ENCODE measurements around the gene ZFYVE9.
A peak's percentile ranks its signal among the peaks of the same experiment; 100 is the strongest.

The ZFYVE9 gene

GRCh38 chr1:52243221-52243987, 101.5 kb downstream of the ZFYVE9 start:
- DNase-seq = no peak

GRCh38 chr1:52249831-52250230, 107.9 kb downstream of the ZFYVE9 start:
- no peak for DNase-seq

DNA sequence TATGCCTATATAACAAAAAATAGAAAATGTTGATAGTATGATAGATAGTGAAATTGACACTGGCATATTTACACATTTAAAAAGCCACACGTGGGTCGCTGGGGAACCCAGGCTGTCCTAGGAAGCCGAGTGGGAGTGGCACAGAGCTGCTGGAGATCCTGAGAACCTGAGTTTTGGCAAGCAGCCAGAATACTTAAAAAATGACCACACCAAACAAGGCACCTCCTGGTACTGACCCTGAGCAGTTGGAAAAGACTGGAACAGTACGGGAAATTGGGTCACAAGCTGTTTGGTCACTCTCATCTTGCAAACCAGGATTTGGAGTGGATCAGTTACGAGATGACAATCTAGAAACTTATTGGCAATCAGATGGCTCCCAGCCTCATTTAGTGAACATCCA, 111.5 kb downstream of the ZFYVE9 start:
- DNase-seq = peak in 1 of 14 donors; percentile 26

- no peak for DNase-seq
Measured at GRCh38 chr1:52259886-52260285, 118.0 kb downstream of the ZFYVE9 start.

- no peak for DNase-seq
Measured at GRCh38 chr1:52263153-52263910, 121.4 kb downstream of the ZFYVE9 start.

- DNase-seq = no peak
Measured at GRCh38 chr1:52264530-52265115, 122.7 kb downstream of the ZFYVE9 start.

DNA sequence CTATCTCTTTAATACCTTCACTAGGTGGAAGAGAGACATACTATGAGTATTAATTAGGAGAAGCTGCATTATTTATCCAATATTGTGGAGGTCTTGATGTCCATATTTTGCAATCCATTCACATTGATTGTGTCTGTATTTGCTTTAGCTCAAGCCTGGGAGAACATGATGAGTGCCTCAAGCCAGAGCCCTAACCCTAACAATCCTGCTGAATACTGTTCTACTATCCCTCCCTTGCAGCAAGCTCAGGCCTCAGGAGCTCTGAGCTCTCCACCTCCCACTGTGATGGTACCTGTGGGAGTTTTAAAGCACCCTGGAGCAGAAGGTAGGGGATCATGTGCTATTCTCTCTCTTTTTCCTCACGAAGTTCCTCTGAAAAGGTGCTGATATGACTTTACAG, 124.6 kb downstream of the ZFYVE9 start:
- DNase-seq = no peak

DNA sequence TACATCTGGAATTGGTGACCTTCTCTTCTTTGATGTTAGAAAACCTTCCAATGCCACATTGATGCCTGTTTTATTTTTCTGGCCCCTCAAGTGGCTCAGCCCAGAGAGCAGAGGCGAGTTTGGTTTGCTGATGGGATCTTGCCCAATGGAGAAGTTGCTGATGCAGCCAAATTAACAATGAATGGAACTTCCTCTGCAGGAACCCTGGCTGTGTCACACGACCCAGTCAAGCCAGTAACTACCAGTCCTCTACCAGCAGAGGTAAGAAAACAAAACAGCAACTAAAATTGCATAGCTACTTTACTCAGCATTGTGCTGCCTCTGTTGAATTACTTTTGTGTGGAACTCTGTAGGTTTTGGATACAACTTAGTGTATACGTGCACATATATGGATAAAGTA, 126.5 kb downstream of the ZFYVE9 start:
- DNase-seq = peak in 5 of 14 donors; percentile 0 to 6 (median 3)

- no peak for DNase-seq
Measured at GRCh38 chr1:52281518-52281917, 139.6 kb downstream of the ZFYVE9 start.

DNA sequence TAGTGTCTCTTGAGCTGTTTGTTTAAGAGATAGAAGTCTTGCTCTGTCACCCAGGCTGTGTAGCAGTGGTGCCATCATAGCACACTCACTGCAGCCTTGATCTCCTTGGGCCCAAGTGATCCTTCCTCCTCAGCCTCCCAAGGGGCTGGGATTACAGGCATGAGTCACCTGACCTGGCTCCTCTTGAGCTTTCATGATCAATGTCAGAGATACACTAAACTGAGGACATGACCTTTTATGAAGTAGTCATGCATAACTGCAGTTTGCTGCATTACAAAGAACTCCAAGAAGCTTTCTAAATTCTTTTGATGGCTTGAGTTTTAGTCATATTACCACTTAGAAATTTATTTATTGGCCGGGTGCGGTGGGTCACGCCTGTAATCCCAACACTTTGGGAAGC, 146.4 kb downstream of the ZFYVE9 start:
- no peak for DNase-seq

- DNase-seq = no peak
Measured at GRCh38 chr1:52294580-52294979, 152.7 kb downstream of the ZFYVE9 start.

- DNase-seq = peak in 1 of 14 donors; percentile 1
Measured at GRCh38 chr1:52296345-52296744, 154.5 kb downstream of the ZFYVE9 start.

- no peak for DNase-seq
Measured at GRCh38 chr1:52305417-52306226, 163.7 kb downstream of the ZFYVE9 start.

DNA sequence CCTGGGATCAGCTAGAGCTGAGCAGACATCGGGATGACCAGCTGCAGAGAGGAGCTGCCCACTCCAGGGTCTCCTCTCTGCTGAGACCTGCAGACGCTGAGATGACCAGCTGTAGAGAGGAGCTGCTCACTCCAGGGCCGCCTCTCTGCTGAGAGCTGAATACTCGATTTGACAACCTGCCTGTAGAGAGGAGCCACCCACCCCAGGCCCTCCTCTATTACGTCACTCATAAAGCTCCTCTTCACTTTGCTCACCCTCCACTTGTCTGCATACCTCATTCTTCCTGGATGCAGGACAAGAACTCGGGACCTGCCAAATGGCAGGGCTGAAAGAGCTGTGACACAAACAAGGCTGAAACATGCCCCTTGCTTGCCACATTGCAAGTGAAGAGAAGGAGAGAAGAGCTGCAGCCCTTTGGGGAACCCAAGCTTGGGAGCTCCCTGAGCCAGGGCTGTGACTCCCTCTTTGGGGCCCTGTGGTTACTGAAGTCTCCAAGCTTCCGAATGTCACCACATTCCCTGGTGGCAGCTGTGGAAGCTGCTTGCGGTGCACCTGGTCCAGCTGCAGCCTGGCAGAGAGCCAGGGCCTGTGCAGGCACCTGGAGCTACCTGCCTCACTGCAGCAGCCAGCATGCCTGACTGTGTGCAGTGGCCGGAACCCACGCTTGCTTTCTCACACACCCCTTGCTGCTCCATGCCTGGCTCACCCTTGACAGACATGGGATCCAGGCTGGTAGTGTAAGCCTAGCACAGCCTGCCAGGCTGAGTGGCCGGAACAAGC, 164.5 kb downstream of the ZFYVE9 start:
- peak in 1 of 14 donors; percentile 1 for DNase-seq

GRCh38 chr1:52321061-52321460, 179.2 kb downstream of the ZFYVE9 start:
- no peak for DNase-seq

DNA sequence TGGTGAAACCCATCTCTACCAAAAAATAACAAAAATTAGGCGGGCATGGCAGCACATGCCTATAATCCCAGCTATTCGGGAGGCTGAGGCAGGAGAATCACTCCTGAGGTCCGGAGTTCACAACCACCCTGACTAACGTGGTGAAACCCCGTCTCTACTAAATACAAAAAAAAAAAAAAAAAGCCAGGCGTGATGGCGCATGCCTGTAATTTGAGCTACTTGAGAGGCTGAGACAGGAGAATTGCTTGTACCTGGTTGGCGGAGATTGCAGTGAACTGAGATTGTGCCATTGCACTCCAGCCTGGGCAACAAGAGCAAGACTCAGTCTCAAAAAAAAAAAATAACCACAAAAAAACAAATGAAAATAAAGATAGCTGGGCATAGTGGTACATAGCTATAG, 181.8 kb downstream of the ZFYVE9 start:
- no peak for DNase-seq

DNA sequence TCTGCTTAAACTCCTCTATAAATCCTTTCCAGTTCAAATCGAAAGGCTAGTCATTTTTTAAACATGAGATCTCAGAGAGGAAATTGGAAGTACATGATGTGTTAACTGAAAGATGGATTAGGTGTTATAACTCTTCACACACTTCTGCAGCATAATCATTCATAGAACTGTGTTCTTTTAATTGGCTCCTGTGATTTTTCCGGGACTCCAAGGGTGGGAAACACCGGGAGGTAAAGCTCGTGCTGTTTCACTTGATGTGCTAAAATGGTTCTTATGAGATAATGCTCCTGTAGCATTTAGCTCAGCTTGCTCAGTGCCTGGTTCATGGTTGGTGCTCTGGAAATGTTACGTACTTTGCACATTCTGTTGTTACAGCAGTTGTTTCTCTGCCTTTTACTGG, 183.9 kb downstream of the ZFYVE9 start:
- DNase-seq = no peak

- no peak for DNase-seq
Measured at GRCh38 chr1:52328615-52329014, 186.7 kb downstream of the ZFYVE9 start.

GRCh38 chr1:52332411-52332810, 190.5 kb downstream of the ZFYVE9 start:
- DNase-seq = no peak

DNA sequence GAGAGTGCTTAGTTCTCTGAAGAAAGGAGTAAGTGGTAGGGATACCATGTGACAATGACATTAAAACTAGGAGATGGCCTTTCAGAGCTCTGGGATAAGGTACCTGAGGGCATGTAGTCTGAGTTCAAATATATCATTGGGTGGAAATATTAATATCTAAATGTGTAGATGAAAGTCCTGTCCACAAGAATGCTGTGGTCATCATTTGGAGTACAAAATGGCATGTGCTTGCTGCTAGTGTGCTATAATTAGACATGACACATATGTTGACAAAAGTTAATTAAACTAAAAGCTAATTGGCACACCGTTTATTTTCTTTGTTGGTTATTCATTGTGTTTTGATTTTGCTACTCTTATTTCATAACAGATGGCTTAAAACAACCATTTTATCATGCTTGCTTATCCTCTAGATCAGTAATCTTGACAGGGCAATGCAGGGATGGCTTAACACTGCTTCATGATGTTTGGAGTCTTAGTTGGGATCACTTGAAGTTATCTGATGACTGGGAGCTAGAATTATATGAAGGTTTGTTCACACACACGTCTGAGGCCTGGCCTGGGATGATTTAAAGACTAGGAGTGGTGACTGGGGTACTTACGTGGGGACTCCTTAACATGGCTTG, 193.1 kb downstream of the ZFYVE9 start:
- no peak for DNase-seq

DNA sequence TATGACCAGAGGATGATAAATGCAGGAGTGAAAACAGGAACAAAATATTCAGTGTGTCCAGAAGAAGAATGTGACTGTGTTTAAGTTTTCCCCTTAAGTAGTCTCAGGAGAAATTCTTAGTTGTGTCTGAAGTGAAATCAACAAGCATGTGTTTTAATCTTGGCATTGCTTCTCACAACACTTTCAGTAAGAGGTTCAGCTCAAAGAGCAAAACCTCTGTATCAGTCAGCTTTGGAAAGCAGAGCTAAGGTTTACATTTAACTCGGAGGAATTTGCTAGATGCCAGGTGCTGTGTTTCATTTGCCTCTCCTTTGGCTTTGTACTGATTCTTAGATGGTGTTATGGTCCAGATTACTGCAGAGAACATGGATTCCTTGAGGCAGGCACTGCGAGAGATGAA, 195.6 kb downstream of the ZFYVE9 start:
- DNase-seq = no peak
